ENCODE data around the gene CBLN1. TPM values are rescaled to one million over a fixed set of nuclear protein-coding genes. Genes with fewer than 3 reads are reported as not detected.

CBLN1 gene
- total RNA-seq, 6 donors from 2014 or later: 0.10 to 0.49 TPM; not detected in 4

- DNase-seq (peak in 1 of 2 donors; percentile 38), ATAC-seq (ENCODE audit: low FRiP score in 2 of 2) (no peak)
- H3K27ac ChIP-seq: no peak overlapping the region
- WGBS, 2 donors: 5 to 6% methylated on average over 17 to 29 of the region's 29 CpGs
- no peak overlapping the region for H3K4me3 ChIP-seq
- H3K4me1 ChIP-seq: peaks cover 15 to 63% (median 19%) of the 10 kb centered on the region in 4 donors
- no peaks in the 10 kb centered on the region for H3K9me3 ChIP-seq
- no peaks in the 10 kb centered on the region for H3K36me3 ChIP-seq
- TF ChIP-seq CTCF (IDR thresholded peaks at IDR 0.05): no peak
- H3K27me3 ChIP-seq: peaks cover 0 to 87% (median 45%) of the 10 kb centered on the region in 4 donors
Measured at GRCh38 chr16:49278944-49279725, 2.5 kb downstream of the CBLN1 start.

- H3K9me3 ChIP-seq: no peaks in the 10 kb centered on the region
- ATAC-seq (ENCODE audit: low FRiP score in 2 of 2): no peak
- TF ChIP-seq CTCF (IDR thresholded peaks at IDR 0.05) (no peak), POLR2A (IDR thresholded peaks at IDR 0.05) (no peak), EP300 (IDR thresholded peaks at IDR 0.05) (no peak), POLR2AphosphoS5 (IDR thresholded peaks at IDR 0.05) (no peak)
- peaks cover 0 to 82% (median 41%) of the 10 kb centered on the region in 4 donors for H3K27me3 ChIP-seq
- no peaks in the 10 kb centered on the region for H3K36me3 ChIP-seq
- 18 to 28% methylated on average over 5 to 11 of the region's 11 CpGs for WGBS, 2 donors
- H3K4me3 ChIP-seq: no peak overlapping the region
- DNase-seq: no peak
- H3K4me1 ChIP-seq: peaks cover 15 to 60% (median 19%) of the 10 kb centered on the region in 4 donors
- no peak overlapping the region for H3K27ac ChIP-seq
Measured at GRCh38 chr16:49278567-49278827, 3.1 kb downstream of the CBLN1 start.

- H3K27ac ChIP-seq: no peak overlapping the region
- H3K4me1 ChIP-seq: peaks cover 14 to 54% (median 15%) of the 10 kb centered on the region in 4 donors
- TF ChIP-seq CTCF (IDR thresholded peaks at IDR 0.05) (no peak), POLR2AphosphoS5 (IDR thresholded peaks at IDR 0.05) (no peak), EP300 (IDR thresholded peaks at IDR 0.05) (no peak), POLR2A (IDR thresholded peaks at IDR 0.05) (no peak)
- H3K4me3 ChIP-seq: no peak overlapping the region
- peaks cover 0 to 77% (median 40%) of the 10 kb centered on the region in 4 donors for H3K27me3 ChIP-seq
- DNase-seq (peak in 1 of 2 donors; percentile 65), ATAC-seq (ENCODE audit: low FRiP score in 2 of 2) (no peak)
- no peaks in the 10 kb centered on the region for H3K9me3 ChIP-seq
- WGBS, 2 donors: 6 to 11% methylated on average over 31 to 49 of the region's 49 CpGs
- no peaks in the 10 kb centered on the region for H3K36me3 ChIP-seq
Measured at GRCh38 chr16:49277766-49278566, 3.7 kb downstream of the CBLN1 start.

GRCh38 chr16:49277386-49277742 lies 4.3 kb downstream of the CBLN1 start:
- Histone ChIP-seq H3K27ac (no peak overlapping the region), H3K27me3 (peaks cover 0 to 70% (median 37%) of the 10 kb centered on the region in 4 donors), H3K4me3 (no peak overlapping the region), H3K9me3 (no peaks in the 10 kb centered on the region), H3K4me1 (peaks cover 8 to 48% (median 9%) of the 10 kb centered on the region in 4 donors), H3K36me3 (no peaks in the 10 kb centered on the region)
- TF ChIP-seq POLR2AphosphoS5 (IDR thresholded peaks at IDR 0.05) (no peak), EP300 (IDR thresholded peaks at IDR 0.05) (no peak)
- WGBS, 2 donors: 4% methylated on average over 18 of the region's 18 CpGs
- ATAC-seq (ENCODE audit: low FRiP score in 2 of 2) (no peak), DNase-seq (no peak)

GRCh38 chr16:49276646-49277385 lies 4.8 kb downstream of the CBLN1 start:
- TF ChIP-seq POLR2AphosphoS5 (IDR thresholded peaks at IDR 0.05) (no peak), CTCF (IDR thresholded peaks at IDR 0.05) (no peak), EP300 (IDR thresholded peaks at IDR 0.05) (no peak), POLR2A (IDR thresholded peaks at IDR 0.05) (no peak)
- peak in 1 of 2 donors; percentile 30 for DNase-seq
- Histone ChIP-seq H3K4me3 (no peak overlapping the region), H3K27ac (no peak overlapping the region), H3K9me3 (no peaks in the 10 kb centered on the region), H3K36me3 (no peaks in the 10 kb centered on the region), H3K4me1 (peaks cover 4 to 43% (median 8%) of the 10 kb centered on the region in 4 donors), H3K27me3 (peaks cover 0 to 68% (median 35%) of the 10 kb centered on the region in 4 donors)
- WGBS, 2 donors: 11% methylated on average over 12 to 17 of the region's 19 CpGs
- no peak for ATAC-seq (ENCODE audit: low FRiP score in 2 of 2)
